IPS-20b (cell line): ENCODE results near the gene RHOB.

Experiments
- H3K27ac ChIP-seq: one replicate; pipeline ENCODE4 v1.5.1; 2013; ENCODE audit warnings: low read length
- H3K27me3 ChIP-seq: 2 replicates; pipeline ENCODE4 v1.6.1; 2013; ENCODE audit warnings: mild to moderate bottlenecking, low read length, inconsistent platforms; ENCODE audit not compliant: insufficient read depth
- H3K36me3 ChIP-seq: 2 replicates; pipeline ENCODE4 v1.6.1; 2013; ENCODE audit warnings: low read depth, mild to moderate bottlenecking, inconsistent platforms, low read length, moderate library complexity; ENCODE audit not compliant: insufficient read depth
- H3K4me1 ChIP-seq: 2 replicates; pipeline ENCODE4 v1.6.1; 2013; ENCODE audit warnings: mild to moderate bottlenecking, control low read depth, inconsistent platforms, low read length, moderate library complexity; ENCODE audit not compliant: insufficient read depth
- H3K4me3 ChIP-seq: 2 replicates; pipeline ENCODE4 v1.5.1; 2013; ENCODE audit warnings: mild to moderate bottlenecking, low read length, inconsistent platforms
- H3K9ac ChIP-seq: 2 replicates; pipeline ENCODE4 v1.6.1; 2013; ENCODE audit warnings: low read depth, mild to moderate bottlenecking, inconsistent platforms, low read length, moderate library complexity
- H3K9me3 ChIP-seq: 2 replicates; pipeline ENCODE4 v1.6.1; 2013; ENCODE audit warnings: mild to moderate bottlenecking, low read depth, low read length, inconsistent platforms; ENCODE audit not compliant: insufficient read depth

RHOB gene

DNA sequence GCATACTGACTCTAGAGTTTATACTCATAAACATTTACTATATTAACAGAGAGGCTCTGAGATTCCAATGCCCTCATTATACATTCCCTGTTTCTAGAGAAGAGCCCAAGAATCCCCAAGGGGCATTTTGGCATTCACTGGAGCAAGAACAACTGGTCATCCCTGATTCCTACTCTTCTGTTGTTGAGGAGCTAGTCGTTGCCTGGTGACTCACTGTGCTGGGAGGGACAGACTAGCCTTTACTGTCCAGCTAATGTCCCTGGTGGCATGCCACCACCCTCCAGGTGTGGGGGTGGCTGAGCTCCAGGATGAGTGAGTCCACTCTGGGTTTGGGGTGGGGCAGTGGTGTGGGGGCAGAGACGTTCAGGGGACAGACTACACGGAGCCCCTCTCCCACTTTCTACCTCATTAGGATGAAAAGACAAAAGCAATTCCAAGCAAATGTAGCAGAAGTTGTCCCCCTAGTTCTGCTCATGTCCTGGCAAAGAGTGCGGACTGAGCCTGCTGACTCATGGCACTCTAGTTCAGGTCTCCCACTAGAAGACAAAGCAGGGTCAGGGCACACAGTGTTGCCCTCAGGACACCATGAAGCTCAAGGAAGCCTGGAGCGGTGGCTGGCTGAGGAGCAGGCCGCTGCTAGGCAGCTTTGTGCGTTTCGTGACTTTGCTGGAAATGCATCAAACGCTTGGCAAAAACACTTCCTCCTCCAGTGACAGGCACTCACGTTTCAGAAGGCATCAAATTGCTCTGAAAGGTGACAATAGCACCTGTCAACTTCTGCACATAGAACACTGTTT, 49.4 kb downstream of the RHOB start:
- no peak overlapping the region for H3K27ac ChIP-seq
- H3K9ac ChIP-seq = no peak overlapping the region
- H3K4me3 ChIP-seq = no peak overlapping the region
- H3K9me3 ChIP-seq = no peaks in the 10 kb centered on the region
- H3K36me3 ChIP-seq = no peaks in the 10 kb centered on the region
- peaks cover 7% of the 10 kb centered on the region; the same call in 1 of the 2 replicates for H3K4me1 ChIP-seq
- no peaks in the 10 kb centered on the region for H3K27me3 ChIP-seq

- H3K27ac ChIP-seq = no peak overlapping the region
- H3K9ac ChIP-seq = no peak overlapping the region
- H3K4me3 ChIP-seq = no peak overlapping the region
- H3K4me1 ChIP-seq = peaks cover 7% of the 10 kb centered on the region; the same call in 1 of the 2 replicates
- H3K9me3 ChIP-seq = no peaks in the 10 kb centered on the region
- H3K27me3 ChIP-seq = no peaks in the 10 kb centered on the region
- H3K36me3 ChIP-seq = no peaks in the 10 kb centered on the region
Observed at GRCh38 chr2:20496942-20497341, 50.1 kb downstream of the RHOB start.
